WERI-Rb-1 (cell line): Measurements from ENCODE around the gene CPZ.

Experiments used
- DNase-seq: peaks from one replicate; pipeline ENCODE4 v3.0.0-alpha.2; 2020
- H3K27ac ChIP-seq: fragments of 250-450 bp; sonication (Bioruptor Pico); 2 replicates; pipeline ENCODE4 v1.5.1; 2020; ENCODE audit warnings: mild to moderate bottlenecking, moderate library complexity
- H3K27me3 ChIP-seq: fragments of 250-450 bp; sonication (Bioruptor Pico); 2 replicates; pipeline ENCODE4 v1.5.1; 2021; ENCODE audit warnings: mild to moderate bottlenecking, low read depth, moderate library complexity; ENCODE audit not compliant: insufficient read depth, severe bottlenecking
- H3K36me3 ChIP-seq: fragments of 250-450 bp; sonication (Bioruptor Pico); 2 replicates; pipeline ENCODE4 v1.5.1; 2020; ENCODE audit warnings: mild to moderate bottlenecking, moderate library complexity
- H3K4me3 ChIP-seq: 2 replicates; pipeline ENCODE4 v1.5.1; 2011; ENCODE audit warnings: low read depth, mild to moderate bottlenecking, control low read depth, low read length
- H3K9me3 ChIP-seq: fragments of 250-450 bp; sonication (Bioruptor Pico); 2 replicates; pipeline ENCODE4 v1.5.1; 2021; ENCODE audit warnings: mild to moderate bottlenecking, moderate library complexity; ENCODE audit not compliant: severe bottlenecking
- TF ChIP-seq, protein P1 (sequence below): IDR thresholded peaks from 2 replicates; pipeline ENCODE4 v1.5.1; 2011; ENCODE audit warnings: low read depth, mild to moderate bottlenecking, control low read depth, inconsistent platforms, low read length

Gene CPZ

DNA sequence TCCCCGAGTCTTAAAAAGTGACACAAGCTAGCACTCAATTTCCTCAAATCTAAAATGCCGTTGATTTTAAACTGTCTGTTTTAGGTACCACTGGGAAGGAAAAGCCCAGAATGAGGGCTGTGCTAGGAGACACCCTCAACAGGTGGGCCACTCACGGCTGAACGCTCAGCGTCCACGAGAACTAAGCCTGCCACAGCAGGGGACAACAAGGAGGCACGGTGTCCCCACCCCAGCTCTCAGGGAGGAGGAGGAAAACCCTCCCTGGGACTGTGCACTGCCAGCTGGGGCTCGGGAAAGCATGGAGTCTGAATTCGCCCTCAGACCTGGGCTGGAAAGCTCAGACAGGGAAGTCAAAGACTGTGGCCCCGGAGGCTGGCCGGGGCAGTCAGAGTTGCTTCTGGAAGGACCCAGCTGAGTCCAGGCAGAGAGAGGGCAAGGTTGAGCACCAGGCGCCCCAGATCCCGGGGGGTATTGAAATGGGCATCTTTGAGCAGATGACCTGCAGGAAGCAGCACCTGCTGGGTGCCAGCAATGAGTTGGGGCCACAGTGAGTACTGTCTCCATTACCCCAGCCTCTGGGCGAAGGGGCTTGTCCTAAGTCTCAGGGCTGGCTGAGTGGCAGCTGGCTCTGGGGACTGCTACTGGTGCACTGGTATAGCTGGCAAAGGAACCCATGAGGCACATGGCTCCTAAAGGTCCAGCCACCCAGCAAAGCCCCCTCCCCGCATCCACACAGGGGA, 769 bp upstream of the CPZ start:
- Histone ChIP-seq H3K36me3 (no peaks in the 10 kb centered on the region), H3K9me3 (no peaks in the 10 kb centered on the region), H3K27ac (no peak overlapping the region), H3K27me3 (peaks cover 25% of the 10 kb centered on the region), H3K4me3 (no peak overlapping the region)
- DNase-seq, result peak; percentile 34
- TF ChIP-seq, protein P1, sequence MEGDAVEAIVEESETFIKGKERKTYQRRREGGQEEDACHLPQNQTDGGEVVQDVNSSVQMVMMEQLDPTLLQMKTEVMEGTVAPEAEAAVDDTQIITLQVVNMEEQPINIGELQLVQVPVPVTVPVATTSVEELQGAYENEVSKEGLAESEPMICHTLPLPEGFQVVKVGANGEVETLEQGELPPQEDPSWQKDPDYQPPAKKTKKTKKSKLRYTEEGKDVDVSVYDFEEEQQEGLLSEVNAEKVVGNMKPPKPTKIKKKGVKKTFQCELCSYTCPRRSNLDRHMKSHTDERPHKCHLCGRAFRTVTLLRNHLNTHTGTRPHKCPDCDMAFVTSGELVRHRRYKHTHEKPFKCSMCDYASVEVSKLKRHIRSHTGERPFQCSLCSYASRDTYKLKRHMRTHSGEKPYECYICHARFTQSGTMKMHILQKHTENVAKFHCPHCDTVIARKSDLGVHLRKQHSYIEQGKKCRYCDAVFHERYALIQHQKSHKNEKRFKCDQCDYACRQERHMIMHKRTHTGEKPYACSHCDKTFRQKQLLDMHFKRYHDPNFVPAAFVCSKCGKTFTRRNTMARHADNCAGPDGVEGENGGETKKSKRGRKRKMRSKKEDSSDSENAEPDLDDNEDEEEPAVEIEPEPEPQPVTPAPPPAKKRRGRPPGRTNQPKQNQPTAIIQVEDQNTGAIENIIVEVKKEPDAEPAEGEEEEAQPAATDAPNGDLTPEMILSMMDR, result no peak

DNA sequence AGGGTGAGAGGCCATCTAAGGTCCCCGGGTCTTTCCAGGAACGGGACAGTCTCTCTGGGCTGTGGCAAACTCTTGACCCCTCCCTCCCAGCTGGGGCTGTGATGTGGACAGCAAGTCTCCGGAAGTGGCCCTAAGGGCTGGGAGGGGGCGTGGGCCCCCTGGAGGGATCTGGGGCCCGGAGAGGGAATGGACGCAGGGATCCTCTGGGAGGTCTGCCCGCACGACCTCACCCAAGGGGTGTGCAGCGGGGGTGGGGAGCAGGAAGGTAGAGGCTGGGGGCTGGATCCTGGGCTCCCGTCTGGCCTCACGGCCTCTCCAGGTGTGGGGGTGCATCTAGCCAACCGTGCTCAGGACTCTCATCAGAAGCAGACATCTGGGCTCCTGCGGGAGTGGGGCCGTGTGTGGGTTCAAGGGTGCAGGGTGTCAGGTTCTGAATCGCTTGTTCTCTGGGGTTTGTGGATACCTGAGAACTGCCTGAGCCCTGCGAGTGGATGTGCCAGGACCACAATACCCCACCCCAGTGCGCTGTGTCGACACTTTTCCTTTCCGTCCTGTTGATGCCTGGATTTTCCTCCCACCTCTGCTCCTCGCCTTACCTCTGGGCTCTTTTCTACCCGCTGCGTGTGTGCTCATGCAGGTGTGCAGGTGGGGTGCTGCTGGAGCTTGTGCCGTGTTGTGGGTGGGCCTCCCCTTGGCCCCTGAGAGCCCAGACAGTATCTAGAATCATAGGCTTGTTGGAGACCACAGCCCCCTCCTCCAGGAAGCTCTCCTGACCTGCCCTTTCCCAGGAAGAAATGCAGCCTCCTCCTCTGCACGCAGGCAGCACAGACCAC, 915 bp downstream of the CPZ start:
- Histone ChIP-seq H3K4me3 (no peak overlapping the region), H3K9me3 (no peaks in the 10 kb centered on the region), H3K36me3 (no peaks in the 10 kb centered on the region), H3K27ac (no peak overlapping the region), H3K27me3 (peaks cover 21% of the 10 kb centered on the region)
- no peak for DNase-seq
- TF ChIP-seq, protein P1, result no peak

DNA sequence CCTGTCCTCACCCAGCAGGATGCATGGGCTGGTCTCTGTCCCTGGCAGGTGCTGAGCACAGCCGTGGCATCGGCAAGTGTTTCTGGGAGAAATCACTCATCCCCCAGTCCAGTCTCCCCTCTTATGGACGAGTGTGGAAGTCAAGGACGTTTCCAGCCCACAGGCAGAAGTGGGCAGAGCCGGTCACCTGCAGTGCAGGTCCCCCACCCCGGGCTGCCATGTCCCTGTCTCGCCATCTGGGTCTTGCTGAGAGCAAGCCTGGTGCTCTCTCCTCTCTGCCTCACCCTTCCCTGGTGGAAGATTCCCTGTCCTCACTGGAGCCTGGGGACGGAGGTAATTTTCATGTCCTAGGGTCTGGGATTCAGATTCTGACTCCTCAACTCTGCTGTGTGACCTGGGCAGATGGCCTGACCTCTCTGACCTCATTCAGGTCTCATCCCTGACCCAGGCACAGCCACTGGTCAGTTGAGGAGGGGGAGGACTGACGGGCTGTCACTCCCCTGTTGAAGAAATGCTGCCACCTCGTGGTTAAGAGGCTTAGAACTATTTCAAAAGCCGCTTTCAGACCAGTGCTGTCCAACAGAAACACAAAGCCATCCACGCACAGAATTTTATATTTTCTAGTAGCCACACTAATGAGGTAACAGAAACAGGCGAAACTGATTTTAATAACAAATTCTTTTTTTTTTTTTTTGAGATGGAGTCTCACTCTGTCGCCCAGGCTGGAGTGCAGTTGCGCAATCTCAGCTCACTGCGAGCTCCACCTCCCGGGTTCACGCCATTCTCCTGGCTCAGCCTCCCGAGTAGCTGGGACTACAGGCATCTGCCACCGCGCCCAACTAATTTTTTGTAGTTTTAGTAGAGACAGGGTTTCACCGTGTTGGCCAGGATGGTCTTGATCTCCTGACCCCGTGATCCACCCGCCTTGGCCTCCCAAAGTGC, 1.8 kb downstream of the CPZ start:
- H3K27me3 ChIP-seq, result peaks cover 21% of the 10 kb centered on the region
- H3K36me3 ChIP-seq, result no peaks in the 10 kb centered on the region
- H3K4me3 ChIP-seq, result no peak overlapping the region
- TF ChIP-seq, protein P1, result peak; percentile 80
- peak; percentile 79 for DNase-seq
- no peaks in the 10 kb centered on the region for H3K9me3 ChIP-seq
- H3K27ac ChIP-seq, result no peak overlapping the region

DNA sequence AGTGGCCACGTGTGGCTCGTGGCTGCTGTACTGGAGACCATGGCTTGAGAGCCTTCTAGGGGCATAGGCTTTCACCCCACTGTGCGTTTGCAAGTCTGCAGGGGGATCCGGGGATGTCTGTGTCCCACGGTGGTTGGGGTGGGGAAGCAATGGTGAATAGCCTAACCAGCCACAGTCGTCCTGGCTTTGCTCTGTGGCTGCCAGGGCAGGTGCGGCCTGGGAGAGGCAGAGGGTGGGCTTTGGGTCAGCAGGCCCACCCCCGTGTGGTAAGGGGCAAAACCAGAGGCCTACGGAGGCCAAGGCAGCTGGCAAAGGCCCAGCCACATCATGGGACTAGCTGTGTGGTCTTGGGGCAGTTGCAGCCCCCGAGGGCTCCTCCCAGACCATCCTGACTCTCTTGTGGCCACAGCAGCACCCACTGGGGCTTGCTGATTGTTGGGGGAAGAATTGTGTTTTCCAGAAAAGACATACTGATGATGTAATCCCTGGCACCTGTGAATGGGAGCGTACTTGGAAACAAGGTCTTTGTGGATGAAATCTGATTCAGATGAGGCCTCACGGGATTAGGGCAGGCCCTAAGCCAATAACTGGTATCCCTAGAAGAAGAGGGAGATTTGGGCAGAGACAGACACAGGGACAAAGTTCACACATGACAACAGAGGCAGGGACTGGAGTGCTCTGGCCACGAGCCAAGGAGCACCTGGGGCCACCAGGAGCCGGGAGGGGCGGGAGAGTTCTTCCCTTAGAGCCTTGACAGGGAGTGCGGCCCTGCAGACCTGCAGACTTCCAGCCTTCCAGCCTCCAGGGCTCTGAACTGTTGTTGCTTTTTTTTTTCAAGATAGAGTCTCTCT, 2.9 kb downstream of the CPZ start:
- TF ChIP-seq, protein P1, result no peak
- DNase-seq, result no peak
- Histone ChIP-seq H3K36me3 (no peaks in the 10 kb centered on the region), H3K4me3 (no peak overlapping the region), H3K27ac (no peak overlapping the region), H3K9me3 (no peaks in the 10 kb centered on the region), H3K27me3 (peaks cover 21% of the 10 kb centered on the region)

DNA sequence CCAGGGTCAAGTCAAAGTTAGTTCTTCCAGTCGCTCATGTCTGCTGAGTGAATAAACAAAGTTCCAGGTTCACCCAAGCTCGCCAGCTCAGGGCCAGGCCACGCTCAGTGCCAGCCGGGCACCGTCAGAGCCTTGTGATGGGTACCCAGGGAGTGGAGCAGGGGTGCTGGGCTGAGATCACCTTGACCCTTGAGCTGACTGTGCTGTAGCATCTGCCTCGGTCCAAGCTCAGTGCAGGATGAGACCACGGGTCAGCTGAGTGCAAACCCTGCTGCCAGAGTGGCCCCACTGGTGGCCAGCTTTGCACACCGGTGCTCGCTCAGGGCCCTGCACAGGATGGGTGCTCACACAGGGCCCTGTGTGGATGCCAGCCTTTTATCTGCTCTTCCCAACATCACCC, 4.3 kb downstream of the CPZ start:
- H3K9me3 ChIP-seq, result no peaks in the 10 kb centered on the region
- no peak for DNase-seq
- no peak overlapping the region for H3K27ac ChIP-seq
- TF ChIP-seq, protein P1, result no peak
- no peak overlapping the region for H3K4me3 ChIP-seq
- peaks cover 19% of the 10 kb centered on the region for H3K27me3 ChIP-seq
- H3K36me3 ChIP-seq, result no peaks in the 10 kb centered on the region
